ENCODE data around the gene WLS.

WLS gene

DNA sequence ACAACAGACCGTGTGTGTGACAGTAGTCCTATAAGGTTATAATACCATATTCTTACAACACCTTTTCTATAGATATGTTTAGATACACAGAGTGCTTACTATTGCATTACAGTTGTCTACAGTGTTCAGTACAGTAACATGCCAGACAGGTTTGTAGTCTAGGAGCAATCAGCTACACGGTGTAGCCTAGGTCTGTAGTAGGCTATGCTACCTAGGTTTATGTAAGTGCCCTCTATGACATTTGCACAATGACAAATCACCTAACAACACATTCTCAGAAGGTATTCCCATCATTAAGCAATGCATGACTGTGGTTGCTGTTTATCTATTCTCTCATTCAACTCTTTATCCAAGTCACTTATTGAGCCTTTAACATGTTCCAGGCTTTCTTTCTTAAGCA lies 1.8 kb upstream of the WLS start:
- TF ChIP-seq, protein P1, sequence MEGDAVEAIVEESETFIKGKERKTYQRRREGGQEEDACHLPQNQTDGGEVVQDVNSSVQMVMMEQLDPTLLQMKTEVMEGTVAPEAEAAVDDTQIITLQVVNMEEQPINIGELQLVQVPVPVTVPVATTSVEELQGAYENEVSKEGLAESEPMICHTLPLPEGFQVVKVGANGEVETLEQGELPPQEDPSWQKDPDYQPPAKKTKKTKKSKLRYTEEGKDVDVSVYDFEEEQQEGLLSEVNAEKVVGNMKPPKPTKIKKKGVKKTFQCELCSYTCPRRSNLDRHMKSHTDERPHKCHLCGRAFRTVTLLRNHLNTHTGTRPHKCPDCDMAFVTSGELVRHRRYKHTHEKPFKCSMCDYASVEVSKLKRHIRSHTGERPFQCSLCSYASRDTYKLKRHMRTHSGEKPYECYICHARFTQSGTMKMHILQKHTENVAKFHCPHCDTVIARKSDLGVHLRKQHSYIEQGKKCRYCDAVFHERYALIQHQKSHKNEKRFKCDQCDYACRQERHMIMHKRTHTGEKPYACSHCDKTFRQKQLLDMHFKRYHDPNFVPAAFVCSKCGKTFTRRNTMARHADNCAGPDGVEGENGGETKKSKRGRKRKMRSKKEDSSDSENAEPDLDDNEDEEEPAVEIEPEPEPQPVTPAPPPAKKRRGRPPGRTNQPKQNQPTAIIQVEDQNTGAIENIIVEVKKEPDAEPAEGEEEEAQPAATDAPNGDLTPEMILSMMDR (IDR thresholded peaks at IDR 0.05; ENCODE audit: low read depth, low read length): no peak
- no peak for DNase-seq (ENCODE audit: extremely low read depth, low read depth)

GRCh38 chr1:68233202-68233601 lies 879 bp upstream of the WLS start:
- TF ChIP-seq, protein P1 (IDR thresholded peaks at IDR 0.05; ENCODE audit: low read depth, low read length): no peak
- no peak for DNase-seq (ENCODE audit: extremely low read depth, low read depth)

GRCh38 chr1:68231627-68232288 lies 565 bp downstream of the WLS start:
- TF ChIP-seq, protein P1 (IDR thresholded peaks at IDR 0.05; ENCODE audit: low read depth, low read length): no peak
- DNase-seq (ENCODE audit: extremely low read depth, low read depth): peak; percentile 70

- TF ChIP-seq, protein P1 (IDR thresholded peaks at IDR 0.05; ENCODE audit: low read depth, low read length): no peak
- DNase-seq (ENCODE audit: extremely low read depth, low read depth): no peak
These were observed 1.3 kb downstream of the WLS start for GRCh38 chr1:68230901-68231626.

DNA sequence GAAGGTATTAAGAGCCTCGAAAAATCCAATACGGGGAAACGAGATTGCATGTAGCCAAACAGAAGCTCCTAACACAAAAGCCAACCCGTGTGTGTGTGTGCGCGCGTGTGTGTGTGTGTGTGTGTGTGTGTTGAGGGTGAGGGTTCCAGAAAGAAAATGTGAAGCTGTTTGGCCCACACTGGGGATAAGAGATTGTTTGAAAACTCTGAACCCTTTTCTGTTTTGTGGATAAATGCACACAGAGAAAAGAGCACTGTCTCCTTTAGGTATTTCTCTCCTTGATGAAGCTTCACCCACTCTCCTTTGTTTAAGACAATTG lies 1.9 kb downstream of the WLS start:
- TF ChIP-seq, protein P1 (IDR thresholded peaks at IDR 0.05; ENCODE audit: low read depth, low read length): no peak
- no peak for DNase-seq (ENCODE audit: extremely low read depth, low read depth)

DNA sequence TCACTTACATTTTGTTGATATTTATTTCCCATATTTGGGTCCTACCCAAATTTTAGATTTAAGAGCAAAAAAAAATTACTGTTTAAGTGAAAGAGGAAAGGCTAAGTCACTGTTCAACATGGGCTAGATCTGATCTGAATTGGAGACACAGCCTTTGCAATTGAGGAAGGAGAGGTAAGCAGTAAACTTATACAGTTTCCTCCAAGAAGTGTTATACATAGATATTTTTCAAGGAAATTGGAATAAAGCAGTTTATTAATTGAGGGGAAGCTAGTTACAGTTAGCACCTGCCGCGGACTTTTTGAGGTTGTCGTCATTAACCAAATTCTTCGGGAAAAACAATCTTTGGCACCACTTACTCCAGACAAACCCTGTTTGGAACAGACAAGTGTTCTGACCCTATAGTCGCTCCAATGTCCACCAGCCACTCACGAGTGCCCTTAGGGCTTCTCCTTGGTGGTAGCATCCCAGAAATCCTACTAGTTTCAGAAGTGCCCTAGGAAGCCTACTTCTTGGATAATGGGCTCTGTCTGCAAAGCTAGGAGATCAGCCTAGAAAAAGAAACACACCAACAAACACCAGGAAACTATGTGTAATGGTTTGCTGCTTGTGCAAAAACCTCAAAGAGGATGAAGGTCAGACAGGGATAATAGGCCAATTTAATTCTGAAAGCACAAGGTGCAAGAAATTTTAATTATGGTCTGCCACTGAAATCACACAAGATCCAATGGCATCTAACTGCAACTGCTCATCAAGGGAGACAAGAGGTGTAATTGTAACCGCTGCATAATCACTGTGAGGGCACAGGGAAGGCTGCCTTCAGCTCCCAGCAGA lies 2.5 kb downstream of the WLS start:
- no peak for DNase-seq (ENCODE audit: extremely low read depth, low read depth)
- TF ChIP-seq, protein P1 (IDR thresholded peaks at IDR 0.05; ENCODE audit: low read depth, low read length): no peak

DNA sequence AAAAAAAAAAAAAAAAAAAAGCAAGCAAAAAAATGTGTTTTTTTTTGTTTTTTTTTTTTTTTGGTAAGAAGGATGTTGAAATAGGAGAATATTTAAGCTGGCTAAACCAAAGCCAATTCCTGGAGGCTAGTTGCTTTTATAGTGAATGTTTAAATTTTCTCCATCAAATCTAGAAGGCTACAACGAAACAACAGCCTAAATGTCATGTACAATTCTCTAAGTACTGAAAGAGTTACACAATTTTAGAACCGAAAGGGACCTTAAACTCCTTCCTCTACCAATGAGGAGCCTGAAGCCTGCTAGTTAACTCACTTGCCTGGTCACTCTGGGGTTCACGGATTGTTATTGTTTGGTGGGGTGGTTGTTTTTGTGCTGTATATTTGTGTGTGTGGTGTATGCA lies 3.5 kb downstream of the WLS start:
- peak; percentile 49 for DNase-seq (ENCODE audit: extremely low read depth, low read depth)
- TF ChIP-seq, protein P1 (IDR thresholded peaks at IDR 0.05; ENCODE audit: low read depth, low read length): no peak
